Midbrain (tissue), 1 donor: Measurements from ENCODE around the gene IVNS1ABP.

Experiments used
- DNase-seq: peaks from one replicate; lab custom pipeline; 2025; lab: John Stamatoyannopoulos, UW

IVNS1ABP gene

GRCh38 chr1:185293967-185294542, 23.0 kb downstream of the IVNS1ABP start:
- DNase-seq, result no peak

DNA sequence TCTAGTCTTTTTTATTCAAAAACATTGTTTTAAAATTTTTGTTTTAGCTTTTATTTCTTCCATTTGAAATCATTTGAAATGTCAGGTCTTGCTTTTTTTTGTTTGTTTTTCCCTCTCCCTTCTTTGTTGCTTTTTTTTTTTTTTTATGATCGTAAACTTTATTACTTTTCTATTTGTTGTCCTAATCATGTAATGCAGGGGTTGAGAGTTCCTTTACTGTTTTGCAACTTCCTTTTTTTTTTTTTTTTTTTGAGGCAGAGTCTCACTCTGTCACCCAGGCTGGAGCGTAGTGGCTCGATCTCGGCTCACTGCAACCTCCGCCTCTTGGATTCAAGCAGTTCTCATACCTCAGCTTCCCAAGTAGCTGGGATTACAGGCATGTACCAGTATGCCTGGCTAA, 24.8 kb downstream of the IVNS1ABP start:
- DNase-seq, result no peak

DNA sequence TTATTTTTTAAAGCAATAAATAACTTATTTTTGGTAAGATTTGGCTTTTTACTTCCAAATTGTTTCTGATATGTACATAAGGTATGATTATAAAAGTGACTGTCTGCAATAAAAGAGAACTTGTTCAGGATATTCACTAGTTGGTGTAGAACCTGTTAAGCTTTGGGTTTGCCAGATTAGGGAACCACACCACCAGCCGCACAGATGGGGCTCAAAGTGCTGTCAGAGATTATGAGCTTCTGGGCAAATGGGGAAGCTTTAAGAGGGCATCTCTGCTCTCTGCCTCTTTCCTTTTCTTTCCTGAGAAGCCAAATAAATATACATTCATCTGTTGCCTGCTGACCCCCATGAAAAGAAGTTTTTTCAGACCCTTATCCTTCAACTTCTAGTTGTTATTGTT, 25.4 kb downstream of the IVNS1ABP start:
- no peak for DNase-seq

DNA sequence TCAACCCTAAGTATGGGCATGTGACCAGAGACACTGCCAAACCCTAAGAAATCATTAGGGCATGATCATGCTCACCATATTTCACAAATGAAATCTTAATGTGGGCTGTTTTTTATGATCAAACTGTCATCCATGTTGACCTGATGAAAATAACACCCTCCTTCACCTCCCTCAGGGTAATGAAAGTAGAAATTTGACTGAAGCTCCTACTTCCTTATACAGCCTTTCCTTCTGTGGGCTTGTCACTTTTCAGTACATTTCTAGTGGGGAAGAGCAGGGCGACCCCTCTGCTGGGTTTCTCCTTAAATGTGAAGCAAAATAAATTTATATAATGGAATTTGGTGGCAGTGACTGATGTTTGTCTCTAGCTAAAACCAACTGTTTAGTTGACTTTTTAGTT, 25.9 kb downstream of the IVNS1ABP start:
- DNase-seq, result no peak

- no peak for DNase-seq
Measured at GRCh38 chr1:185289880-185290279, 27.2 kb downstream of the IVNS1ABP start.

DNA sequence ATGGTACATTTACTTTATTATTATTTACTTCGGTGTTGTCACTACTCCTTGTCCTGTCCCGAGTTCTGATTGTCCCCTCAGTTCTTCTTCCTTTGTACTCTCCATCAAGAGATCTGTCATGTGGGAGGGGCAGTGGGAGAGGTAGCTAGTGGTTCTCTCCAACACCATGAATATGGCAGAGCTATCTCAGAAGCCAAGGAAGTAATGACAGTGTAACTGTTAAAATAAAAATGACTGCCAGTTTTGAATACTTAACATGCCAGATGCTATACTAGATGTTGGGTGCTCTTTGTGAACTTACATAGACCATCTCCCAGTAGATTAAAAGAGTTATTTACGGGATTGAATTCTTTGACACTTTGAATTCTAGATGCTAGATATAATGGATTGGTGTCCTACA, 28.6 kb downstream of the IVNS1ABP start:
- no peak for DNase-seq

- no peak for DNase-seq
Measured at GRCh38 chr1:185287451-185287850, 29.6 kb downstream of the IVNS1ABP start.

GRCh38 chr1:185284533-185285276, 32.3 kb downstream of the IVNS1ABP start:
- no peak for DNase-seq

DNA sequence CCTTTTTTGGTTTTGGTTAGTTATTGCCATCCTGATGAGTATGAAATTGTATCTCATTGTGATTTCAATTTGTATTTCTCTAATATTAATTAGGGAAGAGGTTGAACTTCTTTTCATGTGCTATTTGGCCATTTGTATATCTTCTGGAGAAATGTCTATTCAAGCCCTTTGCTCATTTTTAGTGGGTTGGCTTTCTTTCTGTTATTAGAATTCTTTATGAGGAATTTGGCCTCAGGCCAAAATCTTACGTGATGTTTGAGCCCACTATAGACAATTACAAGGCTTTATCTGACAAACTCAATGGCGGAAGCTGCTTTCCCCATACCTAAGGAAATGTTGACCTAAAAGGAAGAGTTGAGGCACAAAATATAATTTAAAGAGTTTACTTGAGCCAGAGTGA, 32.9 kb downstream of the IVNS1ABP start:
- DNase-seq, result no peak

DNA sequence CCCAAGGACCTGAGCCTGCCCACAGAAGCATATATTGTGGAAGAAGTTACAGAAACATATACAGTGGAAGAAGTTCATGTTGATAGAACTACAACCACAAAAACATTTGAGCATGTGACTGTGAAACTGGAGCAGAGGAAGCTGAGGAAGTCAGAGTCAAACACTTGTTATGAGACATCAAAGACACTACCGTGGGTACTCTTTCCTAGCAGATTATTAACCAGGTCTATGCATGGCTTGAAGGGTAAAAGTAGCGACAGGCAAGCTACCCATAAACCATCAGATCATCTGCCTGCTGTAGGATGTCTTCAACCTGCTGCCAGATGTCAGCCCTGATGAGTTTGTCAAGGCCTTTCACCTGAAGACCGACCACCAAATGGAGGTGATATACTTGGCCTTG, 35.8 kb downstream of the IVNS1ABP start:
- no peak for DNase-seq

DNA sequence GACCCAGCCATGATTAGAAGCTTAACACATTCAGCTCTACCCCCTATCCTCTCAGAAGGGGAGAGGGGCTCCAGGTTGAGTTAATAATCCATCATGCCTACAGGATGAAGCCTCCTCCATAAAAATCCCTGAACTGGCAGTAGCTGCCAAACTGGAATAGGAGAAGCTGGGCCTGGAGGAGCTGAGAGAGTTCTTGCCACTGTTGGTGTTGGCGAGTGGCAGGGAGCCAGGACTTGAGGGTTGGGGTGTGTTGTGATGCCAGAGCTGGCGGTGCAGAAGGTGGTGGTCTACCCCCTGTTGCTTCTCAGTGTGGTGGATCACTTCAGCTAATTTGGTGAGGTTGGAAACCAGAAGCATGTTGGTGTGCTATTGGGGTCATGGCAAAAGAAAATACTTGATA, 36.5 kb downstream of the IVNS1ABP start:
- DNase-seq, result no peak

DNA sequence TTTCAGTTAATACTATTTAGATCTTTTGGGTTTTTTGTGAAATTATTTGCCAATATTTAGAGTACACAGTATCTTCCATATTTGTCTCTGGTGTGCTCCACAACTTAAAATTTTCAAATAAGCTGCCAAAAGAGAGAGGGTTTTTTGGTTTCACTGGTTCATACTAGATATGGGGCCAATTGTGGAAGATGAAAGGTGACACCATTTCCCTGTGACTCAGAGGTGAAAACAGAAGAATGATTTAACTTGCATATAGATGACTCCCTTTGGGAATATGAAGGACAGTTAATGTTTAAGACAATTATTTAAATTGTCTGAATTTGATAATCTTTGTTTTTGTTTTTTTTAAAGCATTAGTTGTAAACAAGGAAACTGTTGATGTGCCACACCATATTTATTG, 37.5 kb downstream of the IVNS1ABP start:
- no peak for DNase-seq

GRCh38 chr1:185271921-185272320, 45.1 kb downstream of the IVNS1ABP start:
- no peak for DNase-seq

DNA sequence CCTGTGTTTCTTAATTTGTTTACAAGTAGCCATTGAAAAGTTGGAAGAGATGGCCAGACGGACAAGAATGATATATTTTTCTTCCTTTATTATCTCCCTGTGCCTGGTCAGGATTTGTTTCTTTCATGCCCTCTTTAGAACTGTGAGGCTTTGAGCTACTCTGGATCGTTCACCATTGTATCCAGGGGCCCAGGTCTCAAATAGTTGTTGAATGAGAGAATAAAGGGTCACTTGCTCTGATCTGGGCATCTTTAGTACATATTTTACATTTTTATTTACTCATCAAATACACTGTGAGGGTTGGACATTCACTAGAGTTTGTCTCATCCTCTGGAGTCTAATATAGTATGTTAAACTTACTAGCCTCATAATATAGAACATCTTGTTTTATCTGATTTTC, 48.7 kb downstream of the IVNS1ABP start:
- DNase-seq, result no peak

GRCh38 chr1:185267701-185268100, 49.3 kb downstream of the IVNS1ABP start:
- no peak for DNase-seq

GRCh38 chr1:185267301-185267700, 49.7 kb downstream of the IVNS1ABP start:
- no peak for DNase-seq

DNA sequence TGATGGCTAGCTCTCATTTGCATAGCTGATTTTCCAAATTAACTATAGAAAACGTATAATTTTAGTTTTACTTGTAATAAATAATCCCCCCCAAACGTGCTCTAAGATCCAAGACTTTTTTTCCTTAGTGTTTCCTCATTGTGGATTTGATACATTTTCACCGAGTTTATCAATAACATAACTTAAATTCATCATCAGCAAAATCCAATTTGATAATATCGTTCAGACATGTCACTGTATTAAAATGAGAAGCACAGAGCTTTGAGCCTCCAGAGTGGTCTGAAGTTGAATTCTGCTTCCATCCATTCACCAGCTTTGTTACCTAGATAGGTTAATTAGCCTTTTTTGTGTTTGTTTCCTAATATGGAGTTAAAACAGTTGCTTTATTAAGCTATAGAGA, 51.7 kb downstream of the IVNS1ABP start:
- no peak for DNase-seq

GRCh38 chr1:185263780-185264179, 53.3 kb downstream of the IVNS1ABP start:
- DNase-seq, result no peak

GRCh38 chr1:185263292-185263691, 53.8 kb downstream of the IVNS1ABP start:
- no peak for DNase-seq

- DNase-seq, result no peak
Measured at GRCh38 chr1:185262151-185262550, 54.9 kb downstream of the IVNS1ABP start.

DNA sequence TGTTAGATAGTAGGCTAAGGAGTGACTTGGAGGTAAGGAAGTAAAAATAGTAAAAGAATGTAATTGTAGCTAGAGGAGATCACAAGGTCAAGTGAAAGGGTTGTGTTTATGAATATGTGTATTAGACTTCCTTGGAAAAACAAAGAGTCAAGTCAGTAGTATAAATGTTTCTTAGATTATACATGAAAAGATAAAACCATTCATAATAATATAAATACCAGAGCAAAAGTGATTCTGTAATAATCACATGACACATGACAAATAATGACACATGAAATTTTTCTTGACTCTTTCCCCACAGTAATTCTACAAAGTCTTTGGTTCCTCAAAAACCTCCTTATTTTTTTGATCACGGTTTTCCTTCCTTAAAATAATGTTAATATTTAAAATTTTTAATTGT, 56.4 kb downstream of the IVNS1ABP start:
- no peak for DNase-seq

- no peak for DNase-seq
Measured at GRCh38 chr1:185258676-185259075, 58.4 kb downstream of the IVNS1ABP start.

- no peak for DNase-seq
Measured at GRCh38 chr1:185257950-185258208, 59.2 kb downstream of the IVNS1ABP start.
